ENCODE data around the gene HOXD3.

- no peak for TF ChIP-seq CTCF (IDR thresholded peaks at IDR 0.05)
- no peak for TF ChIP-seq MYBL2 (CRISPR knock-in tag; IDR thresholded peaks at IDR 0.05)
These were observed 5.4 kb upstream of the HOXD3 start, which contains the start of gene HOXD4 for GRCh38 chr2:176151442-176152287.

Data from WTC11 (cell line).